Muscle of back (tissue), 11 donors: ENCODE measurements around the gene PCED1B. TPM values are rescaled to one million over a fixed set of nuclear protein-coding genes. Genes with fewer than 3 reads are reported as not detected.

Experiments used
- DNase-seq, 3 donors: peaks; one replicate each; pipeline versions ENCODE4 v3.0.0 to v3.0.0-alpha.2; 2013
- polyA plus RNA-seq, 10 donors: library from polyadenylated mRNA; unstranded; fragments of 120-200 nt; gene quantifications; one replicate each; pipeline ENCODE4 v1.2.1, GENCODE V29; 2013; ENCODE audit not compliant: insufficient read length in 10 of 10

The PCED1B gene
- polyA plus RNA-seq, 10 donors: 0.21 to 3.3 (median 0.86) TPM

DNA sequence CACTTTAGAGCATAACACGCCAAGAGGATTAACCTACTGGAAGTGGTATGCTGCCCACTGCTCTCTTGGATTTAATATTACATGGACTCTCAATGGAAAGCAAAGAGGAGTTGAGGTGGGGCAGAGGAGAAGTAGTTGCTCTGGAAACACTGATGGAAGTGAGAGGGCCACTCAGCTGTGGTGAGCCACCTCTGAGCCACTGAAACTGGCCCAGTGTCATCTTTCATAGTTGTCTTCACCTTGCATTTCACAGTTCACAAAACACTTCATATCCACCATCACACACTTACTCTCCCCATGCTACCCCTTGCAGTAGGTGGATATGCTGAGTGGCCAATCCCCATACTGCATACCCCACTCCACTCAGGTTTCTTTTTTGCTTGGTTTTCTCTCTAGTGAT lies 12.2 kb upstream of the PCED1B start:
- no peak for DNase-seq

DNA sequence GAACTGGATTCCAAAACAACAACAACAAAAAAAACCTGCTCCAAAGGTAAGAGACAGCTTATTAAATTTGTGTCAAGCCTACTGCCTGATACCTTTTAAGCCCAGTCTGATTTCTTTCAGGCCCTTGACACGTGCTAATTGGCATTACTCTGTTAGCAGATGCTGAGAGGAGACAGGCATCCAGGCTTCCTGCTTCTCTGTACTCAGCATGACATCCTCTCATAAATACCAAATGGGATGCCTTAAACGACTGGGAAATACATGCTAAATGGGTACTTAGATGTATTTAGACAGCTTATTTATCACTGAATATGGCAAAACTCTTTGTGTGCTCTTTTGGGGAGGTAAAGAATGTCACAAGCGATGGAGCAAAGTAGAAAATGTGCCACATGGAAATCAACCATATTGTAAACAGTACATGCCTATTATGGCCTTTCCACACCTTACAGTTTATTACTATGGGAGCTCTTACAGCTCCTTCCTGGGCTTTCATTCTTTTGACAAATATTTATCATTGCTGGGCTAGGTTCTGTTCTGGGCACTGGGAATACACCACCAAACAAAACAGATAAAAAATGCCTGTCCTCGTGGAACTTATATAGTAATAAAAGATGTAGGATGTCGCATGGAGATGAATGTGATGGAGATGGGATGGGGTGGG lies 11.5 kb upstream of the PCED1B start:
- DNase-seq: no peak

DNA sequence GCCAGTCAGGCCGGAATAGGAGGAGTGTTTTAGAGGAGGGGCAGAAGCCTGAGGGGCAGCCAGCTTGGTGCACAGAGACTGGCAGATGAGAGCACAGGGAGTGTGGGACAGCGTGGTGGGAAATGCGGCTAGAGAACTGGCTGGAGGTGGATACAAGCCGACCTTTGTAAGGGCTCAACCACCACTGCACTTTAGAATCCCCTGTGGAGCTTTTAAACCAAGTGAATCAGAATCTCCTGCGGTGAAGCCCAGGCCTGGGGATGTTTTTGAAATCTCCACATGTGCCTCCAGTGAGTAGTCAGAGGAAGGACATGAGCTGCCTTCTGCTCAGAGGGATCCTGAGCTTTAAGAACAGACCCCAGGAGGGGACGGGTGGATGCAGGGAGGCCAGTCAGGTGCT lies 10.9 kb upstream of the PCED1B start:
- DNase-seq: no peak

DNA sequence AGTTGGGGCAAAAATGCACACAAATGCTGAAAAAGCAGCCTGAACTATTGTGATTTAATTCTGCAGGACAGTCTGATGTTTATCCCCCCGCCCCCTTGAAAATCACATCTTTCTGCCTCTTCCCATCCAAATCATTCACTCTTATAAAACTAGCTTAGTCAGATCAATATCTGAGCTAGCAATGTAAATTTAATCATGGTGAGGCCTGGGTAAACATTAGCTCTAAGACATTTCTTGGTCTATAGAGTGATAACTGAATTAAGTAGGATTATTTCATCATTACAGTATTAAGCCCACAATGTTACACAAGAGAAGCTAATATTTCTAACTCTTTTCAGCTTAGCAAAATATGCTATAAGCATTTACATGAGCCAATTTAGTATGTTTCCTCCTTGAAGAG lies 9.1 kb upstream of the PCED1B start:
- no peak for DNase-seq

DNA sequence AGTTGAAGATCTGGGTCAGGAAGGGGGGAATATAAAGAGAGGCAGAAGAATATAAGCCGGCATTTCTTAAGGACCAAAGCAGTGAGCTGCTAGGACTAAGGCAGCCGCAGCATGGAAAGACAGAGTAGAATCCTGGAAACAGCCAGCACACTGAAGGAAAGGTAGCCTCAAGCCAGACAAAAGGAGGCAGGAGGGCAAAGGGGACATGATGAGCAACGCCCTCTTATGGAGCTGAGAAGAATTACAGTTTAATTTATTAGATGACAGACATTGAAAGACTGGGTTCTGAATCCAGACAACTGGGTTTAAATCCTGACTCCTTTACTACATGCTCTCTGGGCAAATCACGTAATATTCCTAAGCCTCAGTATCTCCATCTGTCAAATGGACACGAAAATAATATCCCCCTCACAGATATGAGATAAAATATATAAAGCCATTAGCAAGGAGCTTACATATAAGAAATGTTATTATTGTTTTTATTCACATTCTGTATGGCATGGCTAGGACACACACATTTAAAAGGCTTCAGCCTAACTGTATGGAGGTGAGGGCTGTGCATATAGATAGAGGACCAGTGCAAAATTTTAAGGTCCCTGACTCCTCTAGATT lies 8.1 kb upstream of the PCED1B start:
- no peak for DNase-seq

DNA sequence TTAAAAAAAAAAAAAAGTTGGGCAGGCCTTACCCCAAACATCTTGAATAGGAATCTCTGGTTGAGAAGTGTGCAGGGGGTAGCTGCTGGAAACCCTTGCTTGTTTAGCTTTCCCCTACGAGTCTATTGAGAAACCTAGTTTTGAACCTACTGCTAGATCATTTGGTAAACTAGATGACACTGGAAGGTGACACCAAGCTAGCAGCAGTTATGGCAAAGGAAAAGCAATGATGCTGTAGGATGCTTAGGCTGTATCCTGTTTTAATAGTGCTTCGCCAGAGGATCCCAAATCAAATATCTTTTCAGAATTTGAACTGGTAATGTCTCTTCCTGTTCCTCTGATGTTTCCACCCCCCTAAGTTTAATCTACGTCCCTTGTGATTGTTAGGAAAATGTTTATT lies 5.5 kb upstream of the PCED1B start:
- no peak for DNase-seq

DNA sequence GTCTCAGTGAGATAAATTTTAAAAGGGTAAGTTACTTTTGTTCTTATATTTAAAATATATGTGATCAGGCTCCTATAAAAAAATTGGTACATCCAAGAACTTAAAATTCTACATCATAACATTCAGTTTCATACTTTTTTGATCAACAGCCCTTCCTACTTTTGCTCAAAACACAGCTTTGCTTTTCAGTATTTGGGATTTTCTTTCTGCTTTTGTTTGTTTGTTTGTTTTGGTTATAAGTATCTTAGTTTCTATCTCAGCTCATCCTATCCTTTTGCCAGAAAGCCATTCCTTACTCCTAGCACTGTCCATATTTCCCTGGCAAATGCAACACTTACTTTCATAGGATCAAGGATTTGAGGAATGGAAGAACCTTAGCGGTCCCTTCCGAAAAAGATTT lies 4.7 kb upstream of the PCED1B start:
- DNase-seq: no peak

DNA sequence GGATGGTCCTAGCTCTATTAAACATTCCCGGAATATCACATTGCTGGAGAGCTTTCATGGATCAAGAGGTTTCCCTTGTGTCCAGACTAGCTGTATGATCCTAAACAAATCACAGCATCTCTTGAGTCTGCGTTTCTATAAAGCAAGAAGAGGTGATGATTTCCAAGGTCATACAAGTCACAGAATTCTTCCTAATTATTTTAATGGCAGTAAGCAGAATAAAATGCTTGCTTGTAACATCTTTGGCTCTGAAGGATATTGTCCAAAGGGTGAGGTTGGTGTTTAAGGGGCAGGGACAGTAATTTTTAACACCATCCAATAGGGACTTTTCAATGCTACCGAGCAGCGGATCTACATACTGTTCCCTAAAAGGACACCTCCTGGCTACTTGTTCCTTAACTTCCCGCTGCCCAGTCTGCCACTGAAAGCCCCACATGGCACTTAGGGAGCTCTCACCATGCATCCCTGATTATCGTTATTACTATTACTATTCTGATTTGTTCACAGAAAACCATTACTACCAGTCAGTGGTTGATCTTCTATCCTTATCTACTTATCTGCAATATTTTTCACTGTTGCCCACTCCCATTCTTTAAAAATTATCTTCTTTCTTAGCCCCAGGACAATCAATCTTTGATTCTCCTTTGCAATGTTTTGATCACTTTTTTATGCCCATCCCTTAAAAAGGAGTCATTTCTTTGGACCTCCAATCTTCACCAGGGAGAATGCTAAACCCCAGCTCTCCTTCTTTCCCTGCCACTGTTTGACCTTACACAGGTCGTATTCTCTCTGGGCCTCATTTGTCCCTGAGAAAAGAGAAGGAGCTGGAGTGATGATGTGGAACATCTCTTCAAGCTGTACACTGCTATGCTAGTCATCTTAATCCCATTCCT lies 4.0 kb upstream of the PCED1B start:
- DNase-seq: no peak

DNA sequence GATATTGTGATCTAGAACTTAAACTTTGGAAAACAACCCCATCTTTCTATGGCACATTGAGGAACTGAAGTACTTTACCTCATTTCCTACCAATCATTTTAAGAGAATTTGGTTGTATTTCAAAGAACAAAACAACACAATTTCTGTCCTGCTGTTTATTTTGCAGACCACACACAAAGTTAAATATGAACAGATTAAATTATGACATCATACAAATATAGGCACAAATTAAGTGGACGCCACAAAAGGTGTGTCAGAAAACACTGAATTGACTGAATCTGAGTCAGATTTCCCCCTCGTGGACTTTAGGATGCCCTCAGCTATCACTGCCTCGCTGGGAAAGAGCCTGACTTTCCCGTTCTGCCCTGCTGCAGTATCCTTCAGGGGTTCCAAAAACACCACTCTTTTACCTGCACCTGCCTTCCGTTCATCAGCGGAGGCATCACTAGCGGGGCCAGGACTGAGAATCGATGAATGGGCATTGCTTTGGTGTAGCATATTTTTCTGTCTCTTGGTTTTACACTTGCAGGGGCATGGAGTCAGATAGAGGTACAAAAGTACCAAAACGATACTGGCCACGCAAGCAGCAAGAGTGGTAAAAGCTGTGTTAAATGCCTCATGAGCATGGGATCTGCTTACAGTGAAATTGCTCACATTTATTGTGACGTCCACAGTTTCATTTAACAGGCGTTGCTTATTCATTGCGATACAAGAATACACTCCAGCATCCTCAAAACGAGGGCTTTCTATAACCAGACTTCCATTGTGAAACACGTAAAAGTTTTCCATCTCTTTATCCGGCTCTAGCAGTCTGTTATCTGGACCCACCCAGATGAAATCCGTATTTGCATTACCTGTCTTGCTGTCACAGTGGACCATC lies 2.0 kb upstream of the PCED1B start:
- DNase-seq: no peak

DNA sequence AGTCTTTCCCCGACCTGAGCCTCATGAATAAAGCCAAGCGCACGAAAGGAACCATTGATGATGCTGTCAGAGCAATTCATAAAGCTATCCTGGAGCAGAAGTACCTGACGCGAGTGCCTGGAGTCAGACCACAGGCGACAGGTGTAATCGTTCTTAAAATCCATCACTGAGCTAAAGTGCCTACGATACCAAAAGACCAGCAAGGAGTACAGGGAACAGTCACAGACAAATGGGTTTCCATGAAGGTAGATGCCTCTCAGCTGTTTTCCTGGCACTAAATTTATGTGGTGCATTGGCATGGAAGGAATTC lies 1.4 kb upstream of the PCED1B start:
- no peak for DNase-seq

DNA sequence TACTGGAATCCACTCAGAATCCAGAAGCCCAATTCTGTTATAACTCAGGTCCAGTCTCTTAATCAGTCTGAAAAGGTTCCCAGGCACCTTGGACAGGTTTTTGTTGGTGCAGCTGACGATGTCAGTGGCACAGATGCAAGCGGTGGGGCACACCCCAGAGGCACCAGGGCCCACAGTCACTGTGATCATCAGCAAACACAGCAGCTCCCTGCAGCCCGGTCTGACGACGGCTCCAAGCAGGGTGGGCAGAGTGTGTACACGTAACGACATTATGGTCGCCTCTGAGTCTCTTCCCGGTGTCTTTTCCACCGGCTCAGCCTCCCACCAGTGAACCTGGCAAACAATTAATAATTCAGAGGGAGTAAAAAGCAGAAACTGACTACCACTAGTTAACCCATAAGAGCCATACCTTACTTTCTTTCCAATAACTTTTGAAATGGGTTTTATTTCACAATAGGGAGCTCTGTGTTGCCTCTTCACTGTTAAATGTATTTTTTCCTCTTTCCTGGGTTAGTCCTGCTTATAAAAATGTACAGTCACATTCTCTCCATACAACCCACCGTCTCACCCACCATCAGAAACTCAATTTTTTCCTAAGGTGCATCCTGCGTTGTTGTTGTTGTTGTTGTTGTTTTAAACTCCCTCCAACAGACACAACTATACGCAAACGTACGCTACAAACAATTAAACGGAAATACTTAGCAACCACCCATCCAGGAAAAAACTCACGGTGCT lies 521 bp upstream of the PCED1B start:
- peak in 1 of 3 donors; percentile 30 for DNase-seq

DNA sequence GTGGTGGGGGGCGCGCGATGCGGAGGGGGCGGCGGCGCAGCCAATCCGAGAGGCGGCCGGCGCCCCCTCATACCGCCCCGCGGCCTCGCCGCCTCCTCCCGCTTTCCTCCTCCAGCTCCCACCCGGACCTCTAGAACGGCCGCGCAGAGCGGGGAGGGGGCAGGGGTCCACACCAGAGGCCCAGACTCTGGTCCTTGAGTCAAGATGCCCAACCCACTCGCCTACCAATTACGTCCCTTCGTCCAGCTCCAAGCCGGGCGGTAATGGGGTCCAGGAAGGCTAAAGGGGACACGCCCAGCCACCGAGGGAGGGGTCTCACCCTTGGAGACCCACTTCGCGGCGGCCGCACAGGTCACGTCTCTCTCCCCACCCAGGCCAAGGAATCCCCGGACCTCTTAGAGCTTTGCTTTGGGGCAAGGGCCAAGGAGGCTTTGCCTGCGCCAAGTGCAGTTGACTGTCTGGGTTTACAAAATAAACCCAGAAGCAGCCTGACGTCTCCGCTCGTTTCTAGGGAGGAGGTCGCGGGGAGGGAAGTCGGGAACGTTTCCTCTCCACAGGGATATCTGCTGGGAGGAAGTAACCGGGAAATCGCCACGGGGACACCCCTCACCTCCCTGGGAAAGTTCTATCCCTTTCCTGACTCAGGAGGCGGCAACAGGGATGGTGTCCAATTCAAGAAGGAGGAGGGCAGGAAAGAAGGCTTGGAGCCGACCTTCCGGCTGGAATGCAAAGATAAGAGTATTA lies 732 bp downstream of the PCED1B start:
- DNase-seq: peak; percentile 32 to 83 (median 67)

DNA sequence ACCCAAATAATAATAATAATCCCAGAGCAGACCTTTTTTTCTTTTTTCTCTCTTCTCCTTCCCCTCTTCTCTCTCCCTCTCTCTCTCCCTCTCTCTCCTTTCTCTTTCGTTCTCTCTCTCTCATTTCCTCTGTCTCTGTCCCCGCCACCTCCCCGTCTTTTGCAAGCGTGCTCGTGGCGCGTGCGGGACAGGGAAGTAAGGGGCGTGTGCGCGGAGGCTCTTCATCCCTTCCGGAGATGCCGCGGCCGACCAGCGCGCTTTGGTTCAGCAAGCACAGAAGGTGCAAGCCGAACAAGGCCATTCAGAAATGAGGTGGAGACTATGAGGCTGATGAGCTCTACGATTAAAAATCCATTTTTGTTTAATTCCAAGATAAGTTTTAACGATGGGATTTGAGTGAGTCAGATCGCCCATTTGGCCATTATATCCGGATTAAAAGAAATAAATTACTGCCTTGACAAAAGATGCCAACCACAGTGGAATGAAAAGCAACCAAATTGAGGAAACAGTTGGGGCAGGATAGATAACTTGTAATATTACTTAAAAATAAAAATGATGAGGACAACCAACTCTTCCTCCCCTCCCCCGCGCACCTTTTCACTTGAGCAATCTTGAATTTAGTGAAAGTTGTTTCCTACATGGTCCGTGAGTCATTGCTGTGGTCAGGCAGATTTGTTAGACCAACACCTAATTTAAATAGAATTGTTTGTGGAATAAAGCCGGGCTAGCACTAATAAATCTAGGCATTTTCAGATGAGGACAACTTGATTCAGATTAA lies 1.5 kb downstream of the PCED1B start:
- DNase-seq: peak in 2 of 3 donors; percentile 24 to 60

DNA sequence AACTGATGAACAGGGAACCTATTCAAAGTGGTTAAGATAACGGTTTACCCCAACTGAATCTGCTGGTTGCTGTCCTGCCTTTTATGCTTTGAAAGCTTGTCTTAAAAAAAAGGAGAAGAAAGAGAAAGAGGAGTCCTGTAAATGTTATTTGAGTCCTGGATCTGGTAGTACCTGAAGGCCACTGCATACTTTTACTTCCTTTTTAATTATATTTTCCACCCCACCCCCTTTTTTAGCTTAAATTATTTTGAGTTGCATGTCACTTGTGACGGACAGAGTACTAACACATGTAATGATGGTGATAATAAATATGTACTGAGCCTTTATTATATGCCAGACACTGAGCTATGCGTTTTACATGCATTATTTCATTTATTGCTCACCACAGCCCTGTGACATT lies 2.9 kb downstream of the PCED1B start:
- DNase-seq: no peak

DNA sequence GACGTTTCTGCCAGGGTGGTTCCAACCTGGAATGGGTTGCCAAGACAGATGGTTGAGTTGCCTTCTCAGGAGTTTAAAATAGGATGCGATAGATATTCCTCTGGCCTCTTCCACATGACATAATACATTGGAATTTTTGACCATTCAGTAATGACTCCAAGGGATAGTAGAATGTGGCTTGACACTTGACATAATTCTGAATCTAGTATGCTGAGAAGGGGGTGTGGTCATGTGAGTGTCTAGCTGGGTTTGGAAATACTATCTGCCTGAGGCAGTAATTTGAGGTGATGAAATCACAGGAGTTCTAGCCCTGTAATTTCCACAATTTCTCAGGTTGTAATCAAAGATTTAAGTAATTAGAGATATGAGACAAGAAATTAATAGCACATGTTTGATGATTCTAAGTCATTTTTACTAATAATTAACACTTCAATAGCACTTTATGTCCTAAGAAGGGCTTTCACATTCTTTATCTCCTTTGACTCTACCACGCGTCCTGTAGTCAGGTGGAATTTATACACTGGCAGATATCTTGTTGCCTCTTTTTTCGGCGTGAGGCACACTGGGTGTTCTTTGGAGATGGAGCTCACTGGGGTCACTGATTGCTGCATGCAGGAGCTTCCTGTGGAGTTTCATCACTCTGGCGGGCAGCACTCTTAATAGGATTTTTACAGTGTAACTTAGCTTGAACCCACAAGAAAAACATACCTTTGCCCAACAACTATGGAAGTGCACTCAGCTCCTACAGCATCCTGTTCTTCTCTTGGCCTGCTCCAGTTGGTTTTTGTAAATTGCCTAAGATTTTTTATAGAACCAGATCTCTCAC lies 3.6 kb downstream of the PCED1B start:
- peak in 2 of 3 donors; percentile 37 to 64 for DNase-seq

DNA sequence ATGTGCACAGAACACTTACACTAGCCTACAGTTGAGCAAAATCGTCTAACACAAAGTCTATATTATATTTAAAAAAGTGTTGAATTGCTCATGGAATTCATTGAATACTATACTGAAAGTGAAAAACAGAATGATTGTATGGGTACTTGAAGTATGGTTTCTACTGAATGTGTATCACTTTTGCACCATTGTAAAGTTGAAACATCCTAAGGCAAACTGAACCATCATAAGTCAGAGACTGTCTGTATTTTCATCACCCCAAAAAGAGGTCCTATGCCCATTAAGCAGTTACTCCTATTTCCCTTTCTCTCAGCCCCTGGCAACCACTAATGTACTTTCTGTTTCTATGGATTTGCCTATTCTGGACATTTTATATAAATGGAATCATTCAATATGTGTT lies 4.8 kb downstream of the PCED1B start:
- DNase-seq: no peak

DNA sequence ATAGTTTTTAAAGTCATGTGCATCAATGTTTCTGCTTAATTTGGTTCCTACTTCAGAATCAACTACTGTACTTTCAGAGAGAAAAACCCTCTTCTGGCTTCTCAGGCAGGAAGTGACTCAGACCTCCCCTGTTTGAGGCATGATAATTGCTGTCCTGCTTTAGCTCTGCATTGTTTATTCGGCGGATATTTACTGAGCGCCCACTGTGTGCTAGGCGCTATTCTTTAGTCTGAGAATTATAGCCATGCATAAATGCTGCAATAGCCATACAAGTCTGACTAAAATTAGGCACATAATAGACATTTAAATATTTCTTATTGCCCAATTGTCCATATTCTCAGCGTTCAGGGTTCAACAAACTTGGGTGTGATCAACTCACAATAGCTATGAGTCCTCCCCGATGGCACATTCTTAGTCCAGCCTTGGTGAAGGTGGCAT lies 6.4 kb downstream of the PCED1B start:
- DNase-seq: peak in 1 of 3 donors; percentile 51

DNA sequence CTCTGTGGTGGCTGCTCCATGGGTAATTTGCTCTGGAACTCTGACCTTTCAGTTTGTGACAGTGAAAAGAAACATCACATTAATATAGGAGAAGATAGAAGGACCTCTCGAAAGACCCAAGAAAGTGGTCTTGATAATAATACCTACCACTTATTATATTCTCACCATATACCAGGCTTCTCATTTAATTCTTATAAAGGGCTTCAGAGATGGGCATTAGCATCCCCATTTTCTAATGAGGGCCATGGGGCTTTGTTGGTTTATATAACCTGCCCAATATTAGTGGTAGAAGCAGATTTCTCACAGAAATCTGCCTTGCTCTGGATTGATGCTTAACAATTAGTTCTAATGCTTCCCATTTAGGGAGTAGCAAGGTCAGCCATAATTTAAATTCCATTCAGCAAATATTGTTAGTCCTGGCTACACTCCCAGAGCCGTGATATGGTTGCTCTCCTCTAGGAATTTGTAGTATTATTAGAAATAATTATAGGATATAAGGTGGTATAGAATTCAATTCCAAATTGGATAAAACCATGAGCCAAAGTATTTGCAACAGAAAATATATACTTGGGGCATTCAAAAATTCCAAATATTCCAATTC lies 7.8 kb downstream of the PCED1B start:
- DNase-seq: peak in 1 of 3 donors; percentile 38
